ENCODE measurements around the gene SP1. TPM values are rescaled to one million over a fixed set of nuclear protein-coding genes. Genes with fewer than 3 reads are reported as not detected.

SP1 gene
- total and polyA plus RNA-seq, 2 donors (not counting 1 experiment from before 2014, with no cell fraction given), result 26.0 to 129 TPM

DNA sequence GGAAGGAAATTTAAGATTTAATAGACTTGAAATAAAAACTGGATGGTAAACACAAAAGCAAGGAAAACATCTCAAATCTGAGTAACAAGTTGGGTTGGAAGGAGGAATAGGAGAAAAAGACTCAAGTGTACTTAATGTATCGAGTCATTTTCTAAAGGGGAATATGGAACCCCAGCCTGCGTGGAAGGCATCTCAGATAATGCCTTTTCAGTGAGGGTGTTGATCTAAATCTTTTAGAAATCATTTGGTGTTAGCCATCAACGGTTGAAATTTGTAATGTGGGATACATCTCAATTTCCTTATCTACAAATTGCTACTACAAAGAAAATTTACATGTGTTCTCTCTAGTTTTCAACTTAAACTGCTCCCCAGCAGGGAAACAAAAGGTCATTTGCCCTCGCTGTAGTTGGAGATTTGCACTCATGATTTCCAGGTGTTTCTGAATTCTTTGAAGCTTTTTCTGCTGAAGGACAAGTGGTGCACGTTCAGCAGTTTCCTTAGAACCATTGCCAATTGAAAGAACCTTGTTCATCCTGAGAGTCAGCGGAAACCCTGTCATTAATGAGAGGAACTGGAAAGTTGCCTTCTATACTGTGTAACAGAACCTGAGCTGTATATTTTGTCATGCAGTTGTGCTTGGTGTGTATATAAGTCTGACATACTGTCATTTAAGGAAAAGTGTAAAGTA lies 74.1 kb downstream of the SP1 start:
- Mint-ChIP-seq H3K4me1 (peaks cover 28% of the 10 kb centered on the region), H3K4me3 (peak overlapping the region; percentile 97), H3K27ac (no peak overlapping the region), H3K27me3 (no peaks in the 10 kb centered on the region), H3K9me3 (ENCODE audit: insufficient read depth) (no peaks in the 10 kb centered on the region)
- Histone ChIP-seq H3K9ac (ENCODE audit: low read length) (no peak overlapping the region), H3K4me3 (ENCODE audit: control extremely low read depth in 1 of 5, extremely low read depth in 1 of 5, insufficient read depth in 1 of 5, low read depth in 2 of 5, low read length in 4 of 5) (no peak overlapping the region), H3K9me3 (ENCODE audit: control extremely low read depth in 1 of 3, control insufficient read depth in 2 of 3, insufficient read depth in 1 of 3, low read length in 2 of 3) (no peaks in the 10 kb centered on the region), H3K27me3 (replicated peaks in 1 of 4; ENCODE audit: control extremely low read depth in 1 of 4, control insufficient read depth in 3 of 4, insufficient read depth in 4 of 4, low read length in 3 of 4) (no peaks in the 10 kb centered on the region), H3K79me2 (ENCODE audit: control insufficient read depth, insufficient read depth, low read length) (peaks cover 75% of the 10 kb centered on the region), H2AFZ (ENCODE audit: insufficient read depth, low read depth, low read length, poor library complexity, severe bottlenecking) (no peak overlapping the region), H3K36me3 (replicated peaks in 1 of 2; ENCODE audit: control extremely low read depth in 1 of 2, control insufficient read depth in 1 of 2, extremely low read depth in 1 of 2, insufficient read depth in 2 of 2, low read length in 1 of 2) (peaks cover 15 to 47% of the 10 kb centered on the region in 2 experiments), H3K27ac (ENCODE audit: low read length in 2 of 2) (peak overlapping the region in 1 of 2 donors; percentile 94), H4K20me1 (ENCODE audit: control insufficient read depth, insufficient read depth, low read length, poor library complexity, severe bottlenecking) (peaks cover 68% of the 10 kb centered on the region), H3K4me2 (replicated peaks; ENCODE audit: low read depth, low read length, poor library complexity, severe bottlenecking) (peak overlapping the region; percentile 78), H3K4me1 (ENCODE audit: control insufficient read depth in 2 of 2, insufficient read depth in 2 of 2, low read length in 2 of 2) (peaks cover 15 to 20% of the 10 kb centered on the region in 2 donors)
- ChIA-PET CTCF (interaction anchor here (0.9 to 2.7 kb wide), 4 partner anchors 22 to 139 kb away, joined by 3 to 8 read pairs (median 4); partner anchors contain the start of gene AAAS), POLR2A (interaction anchor here (1.6 kb wide), 1 partner anchor 13 kb away, joined by 7 read pairs; the partner anchor contains the start of gene PRR13)
- intact Hi-C loops (cut with micrococcal nuclease), result loop anchor here (2.0 to 5.0 kb wide), 4 partner anchors 39 to 273 kb away; partner anchors contain the start of genes CALCOCO1, CSAD and ZNF740
- ATAC-seq (ENCODE audit: low read depth) (no peak), DNase-seq (no peak)
- TF ChIP-seq EZH2 (IDR thresholded peaks at IDR 0.05; ENCODE audit: borderline replicate concordance, insufficient read depth, low read depth, low read length, poor library complexity, severe bottlenecking) (no peak), CTCF (IDR thresholded peaks at IDR 0.05) (no peak)
- WGBS (ENCODE audit: insufficient coverage), result 100% methylated on average over 2 of the region's 6 CpGs

DNA sequence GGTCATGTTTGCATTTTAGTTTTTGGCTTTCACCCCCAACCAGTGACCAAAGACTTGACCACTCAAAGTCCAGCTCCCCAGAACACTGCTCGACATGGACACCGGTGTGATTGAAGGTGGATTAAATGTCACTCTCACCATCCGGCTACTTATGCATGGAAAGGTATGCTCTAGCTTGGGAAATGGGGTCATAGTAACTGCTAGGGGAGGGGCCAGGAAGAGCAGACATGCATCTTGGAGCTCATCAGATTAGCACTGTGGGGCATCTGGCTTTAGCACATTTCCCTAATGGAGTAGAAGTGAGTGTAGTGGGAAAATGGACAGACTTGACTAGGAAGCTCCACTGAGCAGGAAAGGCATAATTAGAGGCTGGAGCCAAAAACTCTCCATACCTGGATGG lies 74.7 kb downstream of the SP1 start:
- intact Hi-C loops (cut with micrococcal nuclease), result loop anchor here (5.0 kb wide), 2 partner anchors 272 to 273 kb away; partner anchors contain the start of genes CALCOCO1, CSAD and ZNF740
- Histone ChIP-seq H3K27me3 (replicated peaks in 1 of 4; ENCODE audit: control extremely low read depth in 1 of 4, control insufficient read depth in 3 of 4, insufficient read depth in 4 of 4, low read length in 3 of 4) (no peaks in the 10 kb centered on the region), H3K79me2 (ENCODE audit: control insufficient read depth, insufficient read depth, low read length) (peaks cover 81% of the 10 kb centered on the region), H3K9ac (ENCODE audit: low read length) (no peak overlapping the region), H3K27ac (ENCODE audit: low read length in 2 of 2) (no peak overlapping the region), H4K20me1 (ENCODE audit: control insufficient read depth, insufficient read depth, low read length, poor library complexity, severe bottlenecking) (peaks cover 74% of the 10 kb centered on the region), H3K36me3 (replicated peaks in 1 of 2; ENCODE audit: control extremely low read depth in 1 of 2, control insufficient read depth in 1 of 2, extremely low read depth in 1 of 2, insufficient read depth in 2 of 2, low read length in 1 of 2) (peaks cover 15 to 53% of the 10 kb centered on the region in 2 experiments), H3K9me3 (ENCODE audit: control extremely low read depth in 1 of 3, control insufficient read depth in 2 of 3, insufficient read depth in 1 of 3, low read length in 2 of 3) (no peaks in the 10 kb centered on the region), H3K4me1 (ENCODE audit: control insufficient read depth in 2 of 2, insufficient read depth in 2 of 2, low read length in 2 of 2) (peaks cover 15 to 20% of the 10 kb centered on the region in 2 donors), H3K4me2 (replicated peaks; ENCODE audit: low read depth, low read length, poor library complexity, severe bottlenecking) (no peak overlapping the region), H2AFZ (ENCODE audit: insufficient read depth, low read depth, low read length, poor library complexity, severe bottlenecking) (no peak overlapping the region), H3K4me3 (ENCODE audit: control extremely low read depth in 1 of 5, extremely low read depth in 1 of 5, insufficient read depth in 1 of 5, low read depth in 2 of 5, low read length in 4 of 5) (no peak overlapping the region)
- Mint-ChIP-seq H3K27me3 (no peaks in the 10 kb centered on the region), H3K4me3 (peak overlapping the region; percentile 34), H3K9me3 (ENCODE audit: insufficient read depth) (no peaks in the 10 kb centered on the region), H3K4me1 (peaks cover 29% of the 10 kb centered on the region), H3K27ac (no peak overlapping the region)
- no peak for DNase-seq
- 100% methylated on average over 1 of the region's 3 CpGs for WGBS (ENCODE audit: insufficient coverage)
- ATAC-seq (ENCODE audit: low read depth), result no peak
- ChIA-PET CTCF (interaction anchor here (0.9 to 2.7 kb wide), 3 partner anchors 21 to 140 kb away, joined by 3 to 8 read pairs (median 3); no protein-coding TSS in a partner anchor), POLR2A (interaction anchor here (0.6 kb wide), 1 partner anchor 16 kb away, joined by 3 read pairs; no protein-coding TSS in a partner anchor)
- TF ChIP-seq CTCF (IDR thresholded peaks at IDR 0.05) (no peak), EZH2 (IDR thresholded peaks at IDR 0.05; ENCODE audit: borderline replicate concordance, insufficient read depth, low read depth, low read length, poor library complexity, severe bottlenecking) (no peak)
